GM19023 (cell line): ENCODE measurements around the gene TTC7B.

ENCODE experiments used
- ATAC-seq: cut with Tn5 transposase; IDR thresholded peaks from one replicate; pipeline ENCODE4 v1.9.1; 2021; ENCODE audit warnings: mild to moderate bottlenecking, moderate library complexity; ENCODE audit not compliant: unreplicated experiment

TTC7B gene

GRCh38 chr14:90567991-90568390 is 248.2 kb downstream of the TTC7B start:
- ATAC-seq, result no peak

DNA sequence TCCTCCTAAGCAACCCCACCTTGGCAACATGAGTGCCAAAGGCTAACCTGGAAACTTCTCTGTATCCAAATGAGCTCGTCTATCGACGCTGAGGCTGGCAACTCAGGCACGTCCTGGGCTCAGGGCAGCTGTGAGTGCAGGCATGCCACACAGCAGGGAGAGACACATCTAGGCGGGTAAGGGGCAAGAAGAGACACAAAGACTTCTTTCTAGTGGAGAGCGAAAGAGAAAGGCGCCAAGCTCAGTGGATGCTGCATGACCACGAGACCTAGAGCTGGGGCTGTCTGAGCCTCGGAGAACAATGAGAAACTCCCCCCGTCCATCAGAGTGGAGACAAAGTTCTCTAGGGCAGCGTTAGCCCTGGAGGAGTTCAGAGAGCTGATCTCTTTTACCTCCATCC is 249.0 kb downstream of the TTC7B start:
- no peak for ATAC-seq

DNA sequence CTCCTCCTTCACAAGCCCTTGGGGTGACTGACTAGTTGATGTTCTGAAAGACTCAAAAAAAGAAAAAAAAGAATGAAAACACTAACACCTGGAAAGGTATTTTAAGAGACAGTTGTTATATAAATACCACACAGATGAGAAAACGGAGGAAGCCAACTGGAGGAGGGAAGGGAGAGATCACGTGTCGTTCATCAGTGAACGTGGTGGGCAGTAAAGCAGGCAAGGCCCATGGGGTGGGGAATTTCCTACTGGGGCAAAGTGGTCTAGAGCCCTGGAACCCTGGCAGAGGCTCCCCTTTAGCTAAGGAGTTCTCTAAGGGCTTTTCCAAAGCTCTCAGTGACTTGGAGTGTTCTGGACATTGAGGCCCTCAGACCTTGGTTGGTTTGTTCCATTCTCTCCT is 249.7 kb downstream of the TTC7B start:
- no peak for ATAC-seq

- ATAC-seq, result no peak
Measured at GRCh38 chr14:90564496-90564895, 251.7 kb downstream of the TTC7B start.

- no peak for ATAC-seq
Measured at GRCh38 chr14:90562652-90563051, 253.6 kb downstream of the TTC7B start.

- no peak for ATAC-seq
Measured at GRCh38 chr14:90561920-90562319, 254.3 kb downstream of the TTC7B start.

GRCh38 chr14:90560991-90561390 is 255.2 kb downstream of the TTC7B start:
- no peak for ATAC-seq

- no peak for ATAC-seq
Measured at GRCh38 chr14:90560558-90560957, 255.7 kb downstream of the TTC7B start.

DNA sequence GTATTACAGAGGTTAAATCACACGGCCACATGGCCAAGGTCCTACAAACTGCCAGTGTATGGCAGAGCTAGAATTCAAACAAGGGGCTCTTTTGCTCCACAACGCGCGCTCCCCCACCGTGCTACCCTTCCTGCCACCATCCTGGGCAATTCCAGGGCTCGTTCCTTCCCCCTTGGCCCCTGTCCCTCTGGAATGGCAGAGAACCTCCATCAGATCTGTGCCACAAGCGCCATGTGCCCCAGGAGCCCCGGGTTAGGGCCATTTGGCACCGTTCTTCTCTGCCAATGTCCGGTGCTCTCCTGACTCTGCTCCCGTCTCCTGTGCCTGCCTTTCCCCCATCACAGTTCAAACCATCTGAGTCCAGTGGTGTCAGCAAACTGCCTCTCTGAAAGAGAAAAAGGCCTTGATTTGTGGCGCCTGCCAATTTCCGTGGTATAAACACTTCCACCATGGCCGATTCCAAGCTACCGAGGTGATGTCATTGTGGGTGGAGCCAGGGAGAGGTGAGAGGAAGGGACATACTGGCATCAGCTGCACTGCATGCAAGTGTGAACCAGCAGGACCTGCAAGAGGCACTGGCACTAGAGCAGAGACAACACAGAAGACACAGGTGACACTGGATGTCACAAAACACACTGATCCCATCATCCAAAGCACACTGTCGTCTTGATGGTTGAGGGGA is 256.3 kb downstream of the TTC7B start:
- no peak for ATAC-seq

DNA sequence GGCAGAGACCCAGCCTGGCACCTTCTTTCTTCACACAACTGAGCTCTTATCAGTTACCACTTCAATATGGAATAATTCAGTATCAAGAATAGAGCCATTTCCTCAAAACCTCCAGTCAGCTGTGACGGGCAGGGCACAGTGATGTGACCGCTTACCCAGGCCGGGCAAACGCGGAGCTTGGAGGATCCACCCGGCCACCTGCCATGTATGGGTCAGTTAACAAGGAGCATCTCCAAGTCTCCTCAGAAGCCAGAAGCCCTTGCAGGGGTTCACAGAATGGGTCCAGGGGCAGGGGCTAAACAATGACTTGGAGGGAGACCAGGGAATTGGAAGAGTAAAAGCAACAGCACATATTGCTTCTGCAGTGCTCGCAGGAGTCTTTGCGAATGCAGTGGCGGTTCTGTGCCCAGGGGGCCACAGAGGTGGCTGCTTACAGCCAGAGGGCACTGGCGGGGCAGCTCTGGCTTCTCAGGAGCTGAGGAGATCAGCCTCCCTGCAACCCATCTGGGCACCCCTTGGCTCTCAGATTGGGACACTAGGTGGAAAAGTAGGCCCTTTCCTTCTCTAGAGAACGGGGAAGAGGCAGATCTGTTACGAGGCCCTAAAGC is 257.1 kb downstream of the TTC7B start:
- no peak for ATAC-seq

- no peak for ATAC-seq
Measured at GRCh38 chr14:90558041-90558982, 257.9 kb downstream of the TTC7B start.

DNA sequence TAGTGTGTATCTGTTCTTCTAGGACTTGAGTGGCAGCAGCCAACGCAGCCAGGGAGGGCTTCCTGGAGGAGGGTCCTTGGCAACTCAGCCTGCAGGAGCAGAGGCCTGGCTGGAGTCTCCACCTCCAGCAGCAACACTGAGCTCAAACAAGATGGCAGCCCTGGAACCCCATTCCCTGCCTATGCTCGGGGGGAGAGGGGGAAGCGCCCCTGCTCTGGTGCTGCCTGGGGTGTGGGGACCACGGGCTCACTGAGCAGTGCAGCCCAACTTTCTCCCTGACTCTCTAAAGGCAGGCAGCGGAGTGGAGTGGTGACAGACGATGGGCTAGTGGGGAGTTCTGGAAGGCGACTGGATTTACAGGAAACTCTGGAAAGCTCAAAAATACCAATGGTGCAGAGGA is 258.7 kb downstream of the TTC7B start:
- no peak for ATAC-seq

- ATAC-seq, result no peak
Measured at GRCh38 chr14:90556666-90557450, 259.4 kb downstream of the TTC7B start.

DNA sequence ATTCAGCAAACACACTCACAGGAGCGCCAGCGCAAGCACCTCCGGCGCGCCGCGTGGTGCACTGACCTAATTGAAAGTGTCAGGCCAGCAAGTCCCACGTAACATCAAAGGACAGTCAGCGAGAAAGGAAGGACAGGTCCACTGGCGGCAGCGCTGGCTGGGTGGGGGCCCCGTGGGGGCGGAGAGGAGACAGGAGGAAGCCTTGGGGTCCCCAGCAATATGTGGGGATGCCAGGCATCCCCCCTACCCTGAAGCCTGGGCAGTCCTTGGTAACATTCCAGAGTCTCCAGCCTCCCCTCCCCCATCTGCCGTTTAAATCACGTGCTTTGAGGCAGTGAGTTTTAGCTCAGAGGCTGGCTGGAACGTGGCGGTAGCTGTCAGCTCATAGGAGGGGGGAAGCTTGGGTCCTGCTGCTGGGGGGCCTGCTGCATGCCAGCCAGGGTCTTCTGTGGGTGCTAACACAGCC is 260.2 kb downstream of the TTC7B start:
- ATAC-seq, result no peak

DNA sequence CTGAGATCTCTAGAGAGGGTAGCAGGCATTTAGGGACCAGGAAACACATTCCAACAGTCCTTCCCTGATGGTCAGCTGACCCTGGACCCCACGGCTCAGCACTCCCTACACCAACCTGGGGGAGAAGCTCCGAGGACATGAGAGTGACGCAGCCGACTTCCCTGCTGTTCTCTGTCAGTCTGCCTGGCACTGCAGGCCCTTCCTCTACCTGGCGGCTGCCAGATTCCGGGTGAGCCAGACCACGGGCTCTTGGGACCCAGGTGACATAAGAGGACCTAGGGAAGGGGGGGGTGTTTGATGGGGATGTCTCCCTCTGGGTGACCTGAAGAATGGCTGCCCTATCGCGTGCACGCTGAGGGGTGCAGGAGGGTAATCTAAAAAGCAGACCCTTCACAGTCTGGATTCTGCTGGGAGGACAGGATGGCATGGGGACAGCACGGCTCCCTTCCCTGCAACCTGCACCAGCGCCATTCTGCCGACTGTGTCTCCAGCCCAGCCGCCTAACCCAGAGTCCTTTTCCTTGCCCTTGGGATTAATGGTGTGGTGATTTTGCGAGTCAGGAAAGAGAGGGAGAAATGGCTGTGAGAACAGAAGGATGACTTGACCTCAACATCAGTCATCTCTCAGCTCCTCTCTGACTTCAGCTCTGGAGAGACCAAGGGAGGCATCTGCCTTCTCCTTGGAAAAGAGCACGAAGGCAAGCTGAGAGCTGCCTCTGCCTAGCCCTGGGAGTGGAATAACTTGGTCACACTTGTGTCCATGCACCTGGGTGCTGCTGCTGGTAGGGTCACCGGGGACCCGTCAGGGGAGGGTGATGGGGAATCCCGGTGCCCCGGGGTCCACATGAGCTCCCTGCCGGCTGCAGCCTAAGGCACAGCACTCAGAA is 260.9 kb downstream of the TTC7B start:
- ATAC-seq, result no peak

DNA sequence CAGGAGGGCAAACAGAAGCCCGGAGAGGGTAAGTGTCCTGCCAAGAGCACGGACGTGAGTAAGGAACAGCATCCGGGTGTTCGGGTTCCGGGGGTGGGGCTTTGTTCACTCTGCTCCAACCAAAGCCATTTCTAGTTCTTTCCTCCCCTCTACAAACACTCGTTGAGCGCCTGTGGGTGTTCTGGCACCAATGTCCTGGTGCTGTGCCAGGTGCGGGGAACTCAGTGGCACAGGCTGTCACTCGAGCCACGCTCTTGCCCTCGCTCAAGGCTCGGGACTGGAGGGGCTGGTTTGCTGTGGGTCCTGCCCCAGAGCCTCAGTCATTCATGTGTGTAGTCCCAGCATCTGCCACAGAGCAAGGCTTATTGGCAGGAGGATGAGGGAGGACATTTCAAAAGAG is 261.9 kb downstream of the TTC7B start:
- ATAC-seq, result no peak

- no peak for ATAC-seq
Measured at GRCh38 chr14:90553921-90554336, 262.3 kb downstream of the TTC7B start.

DNA sequence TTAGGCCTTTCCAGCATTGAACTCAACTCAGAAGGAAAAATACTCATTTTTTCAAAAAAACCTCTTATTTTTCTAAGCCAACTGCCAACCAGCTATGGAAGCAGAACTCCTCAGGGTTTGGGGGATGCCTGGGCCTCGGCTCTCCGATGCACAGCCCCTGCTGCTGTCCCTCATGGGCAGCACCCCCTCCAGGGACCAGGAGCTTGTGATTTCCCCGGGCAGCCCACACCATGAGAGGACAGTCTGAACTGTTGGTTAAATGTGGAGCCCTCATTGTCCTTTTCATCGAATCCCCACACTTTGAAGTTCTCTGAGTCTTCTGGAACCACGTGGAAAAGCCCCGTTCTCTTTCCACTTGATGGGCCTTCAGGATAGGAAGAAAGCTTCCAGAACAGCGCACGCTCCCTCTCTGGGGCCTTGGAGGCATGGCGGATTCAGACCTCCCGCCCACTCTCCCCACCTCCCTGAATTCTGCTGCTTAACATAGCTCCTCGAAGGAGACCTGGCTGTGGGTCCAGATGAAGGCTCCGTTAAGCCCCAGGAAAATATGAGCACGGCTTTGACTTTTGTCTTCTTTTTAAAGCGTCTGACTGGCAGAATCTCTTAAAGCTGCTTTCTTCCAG is 262.8 kb downstream of the TTC7B start:
- ATAC-seq, result no peak
